ENCODE data around the gene COX6A2.
"Not testable (repeated sequence)": the region's sequence is repeated elsewhere in the genome, so short reads cannot be mapped to it uniquely, and the experiment has no call there.

Gene COX6A2

GRCh38 chr16:31459687-31460581, 31.8 kb upstream of the COX6A2 start:
- H3K9me3 ChIP-seq (ENCODE audit: control insufficient read depth, insufficient read depth, low read length), result no peaks in the 10 kb centered on the region
- peaks cover 5% of the 10 kb centered on the region for H3K36me3 ChIP-seq (ENCODE audit: control insufficient read depth, insufficient read depth, low read length)
- H3K9ac ChIP-seq (ENCODE audit: low read depth, low read length), result peak overlapping the region; percentile 98
- peak overlapping the region; percentile 85 for H3K4me3 ChIP-seq (ENCODE audit: low read depth, low read length)
- peaks cover 10% of the 10 kb centered on the region for H3K4me1 ChIP-seq (ENCODE audit: control insufficient read depth, insufficient read depth, low read length)
- no peaks in the 10 kb centered on the region for H3K27me3 ChIP-seq (ENCODE audit: control insufficient read depth, insufficient read depth, low read length)

GRCh38 chr16:31458844-31459686, 30.9 kb upstream of the COX6A2 start, which contains the start of gene ARMC5:
ARMC5 (plus strand) TSS chr16:31459501; CDS start chr16:31459525, 24 bp downstream.
- Histone ChIP-seq H3K36me3 (ENCODE audit: control insufficient read depth, insufficient read depth, low read length) (no peaks in the 10 kb centered on the region), H3K4me3 (ENCODE audit: low read depth, low read length) (peak within 1 kb of the TSS; percentile 85), H3K27me3 (ENCODE audit: control insufficient read depth, insufficient read depth, low read length) (no peaks in the 10 kb centered on the region), H3K4me1 (ENCODE audit: control insufficient read depth, insufficient read depth, low read length) (peaks cover 10% of the 10 kb centered on the region), H3K9ac (ENCODE audit: low read depth, low read length) (peak within 1 kb of the TSS; percentile 98), H3K9me3 (ENCODE audit: control insufficient read depth, insufficient read depth, low read length) (no peaks in the 10 kb centered on the region)

GRCh38 chr16:31458073-31458843, 30.1 kb upstream of the COX6A2 start:
- Histone ChIP-seq H3K36me3 (ENCODE audit: control insufficient read depth, insufficient read depth, low read length) (no peaks in the 10 kb centered on the region), H3K4me1 (ENCODE audit: control insufficient read depth, insufficient read depth, low read length) (peaks cover 16% of the 10 kb centered on the region)

GRCh38 chr16:31456988-31457360, 28.8 kb upstream of the COX6A2 start:
- peaks cover 21% of the 10 kb centered on the region for H3K4me1 ChIP-seq (ENCODE audit: control insufficient read depth, insufficient read depth, low read length)
- no peak overlapping the region for H3K9ac ChIP-seq (ENCODE audit: low read depth, low read length)
- no peaks in the 10 kb centered on the region for H3K36me3 ChIP-seq (ENCODE audit: control insufficient read depth, insufficient read depth, low read length)
- no peak overlapping the region for H3K4me3 ChIP-seq (ENCODE audit: low read depth, low read length)
- no peaks in the 10 kb centered on the region for H3K9me3 ChIP-seq (ENCODE audit: control insufficient read depth, insufficient read depth, low read length)
- no peaks in the 10 kb centered on the region for H3K27me3 ChIP-seq (ENCODE audit: control insufficient read depth, insufficient read depth, low read length)

More at GRCh38 chr16:31458073-31458843, 30.1 kb upstream of the COX6A2 start:
- H3K9ac ChIP-seq (ENCODE audit: low read depth, low read length), result peak overlapping the region; percentile 76
- H3K4me3 ChIP-seq (ENCODE audit: low read depth, low read length), result peak overlapping the region; percentile 85
- no peaks in the 10 kb centered on the region for H3K27me3 ChIP-seq (ENCODE audit: control insufficient read depth, insufficient read depth, low read length)
- no peaks in the 10 kb centered on the region for H3K9me3 ChIP-seq (ENCODE audit: control insufficient read depth, insufficient read depth, low read length)

- no peaks in the 10 kb centered on the region for H3K27me3 ChIP-seq (ENCODE audit: control insufficient read depth, insufficient read depth, low read length)
- no peak overlapping the region for H3K9ac ChIP-seq (ENCODE audit: low read depth, low read length)
- peaks cover 23% of the 10 kb centered on the region for H3K4me1 ChIP-seq (ENCODE audit: control insufficient read depth, insufficient read depth, low read length)
- no peaks in the 10 kb centered on the region for H3K36me3 ChIP-seq (ENCODE audit: control insufficient read depth, insufficient read depth, low read length)
- H3K4me3 ChIP-seq (ENCODE audit: low read depth, low read length), result no peak overlapping the region
- H3K9me3 ChIP-seq (ENCODE audit: control insufficient read depth, insufficient read depth, low read length), result no peaks in the 10 kb centered on the region
These were observed 27.6 kb upstream of the COX6A2 start for GRCh38 chr16:31455601-31456314.

- H3K9ac ChIP-seq (ENCODE audit: low read depth, low read length), result no peak overlapping the region
- H3K27me3 ChIP-seq (ENCODE audit: control insufficient read depth, insufficient read depth, low read length), result no peaks in the 10 kb centered on the region
- H3K4me1 ChIP-seq (ENCODE audit: control insufficient read depth, insufficient read depth, low read length), result peaks cover 17% of the 10 kb centered on the region
- no peaks in the 10 kb centered on the region for H3K36me3 ChIP-seq (ENCODE audit: control insufficient read depth, insufficient read depth, low read length)
- H3K4me3 ChIP-seq (ENCODE audit: low read depth, low read length), result peak overlapping the region; percentile 4
- no peaks in the 10 kb centered on the region for H3K9me3 ChIP-seq (ENCODE audit: control insufficient read depth, insufficient read depth, low read length)
These were observed 25.4 kb upstream of the COX6A2 start for GRCh38 chr16:31453255-31454204.

- Histone ChIP-seq H3K27me3 (ENCODE audit: control insufficient read depth, insufficient read depth, low read length) (no peaks in the 10 kb centered on the region), H3K4me1 (ENCODE audit: control insufficient read depth, insufficient read depth, low read length) (peaks cover 17% of the 10 kb centered on the region), H3K36me3 (ENCODE audit: control insufficient read depth, insufficient read depth, low read length) (no peaks in the 10 kb centered on the region), H3K9ac (ENCODE audit: low read depth, low read length) (no peak overlapping the region), H3K4me3 (ENCODE audit: low read depth, low read length) (no peak overlapping the region), H3K9me3 (ENCODE audit: control insufficient read depth, insufficient read depth, low read length) (no peaks in the 10 kb centered on the region)
These were observed 24.5 kb upstream of the COX6A2 start for GRCh38 chr16:31452631-31453106.

GRCh38 chr16:31451681-31452351, 23.7 kb upstream of the COX6A2 start:
- Histone ChIP-seq H3K36me3 (ENCODE audit: control insufficient read depth, insufficient read depth, low read length) (no peaks in the 10 kb centered on the region), H3K9me3 (ENCODE audit: control insufficient read depth, insufficient read depth, low read length) (no peaks in the 10 kb centered on the region), H3K4me1 (ENCODE audit: control insufficient read depth, insufficient read depth, low read length) (peaks cover 17% of the 10 kb centered on the region), H3K27me3 (ENCODE audit: control insufficient read depth, insufficient read depth, low read length) (no peaks in the 10 kb centered on the region), H3K4me3 (ENCODE audit: low read depth, low read length) (no peak overlapping the region), H3K9ac (ENCODE audit: low read depth, low read length) (no peak overlapping the region)

- Histone ChIP-seq H3K27me3 (ENCODE audit: control insufficient read depth, insufficient read depth, low read length) (no peaks in the 10 kb centered on the region), H3K4me3 (ENCODE audit: low read depth, low read length) (no peak overlapping the region), H3K9ac (ENCODE audit: low read depth, low read length) (no peak overlapping the region), H3K4me1 (ENCODE audit: control insufficient read depth, insufficient read depth, low read length) (peaks cover 17% of the 10 kb centered on the region), H3K36me3 (ENCODE audit: control insufficient read depth, insufficient read depth, low read length) (no peaks in the 10 kb centered on the region), H3K9me3 (ENCODE audit: control insufficient read depth, insufficient read depth, low read length) (no peaks in the 10 kb centered on the region)
These were observed 23.0 kb upstream of the COX6A2 start for GRCh38 chr16:31451201-31451600.

GRCh38 chr16:31445931-31446330, 17.8 kb upstream of the COX6A2 start:
- not testable (repeated sequence) for H3K9ac ChIP-seq (ENCODE audit: low read depth, low read length); H3K27me3 ChIP-seq (ENCODE audit: control insufficient read depth, insufficient read depth, low read length); H3K4me1 ChIP-seq (ENCODE audit: control insufficient read depth, insufficient read depth, low read length); H3K36me3 ChIP-seq (ENCODE audit: control insufficient read depth, insufficient read depth, low read length); H3K4me3 ChIP-seq (ENCODE audit: low read depth, low read length); H3K9me3 ChIP-seq (ENCODE audit: control insufficient read depth, insufficient read depth, low read length)

Data from iPS-15b (cell line).